Limb (tissue), 2 donors: ENCODE results near the gene SPNS3.

ENCODE experiments used
- DNase-seq, 2 donors: peaks; one replicate each; pipeline ENCODE4 v3.0.0-alpha.2; 2016; ENCODE audit errors: extremely low spot score in 2 of 2

The SPNS3 gene

DNA sequence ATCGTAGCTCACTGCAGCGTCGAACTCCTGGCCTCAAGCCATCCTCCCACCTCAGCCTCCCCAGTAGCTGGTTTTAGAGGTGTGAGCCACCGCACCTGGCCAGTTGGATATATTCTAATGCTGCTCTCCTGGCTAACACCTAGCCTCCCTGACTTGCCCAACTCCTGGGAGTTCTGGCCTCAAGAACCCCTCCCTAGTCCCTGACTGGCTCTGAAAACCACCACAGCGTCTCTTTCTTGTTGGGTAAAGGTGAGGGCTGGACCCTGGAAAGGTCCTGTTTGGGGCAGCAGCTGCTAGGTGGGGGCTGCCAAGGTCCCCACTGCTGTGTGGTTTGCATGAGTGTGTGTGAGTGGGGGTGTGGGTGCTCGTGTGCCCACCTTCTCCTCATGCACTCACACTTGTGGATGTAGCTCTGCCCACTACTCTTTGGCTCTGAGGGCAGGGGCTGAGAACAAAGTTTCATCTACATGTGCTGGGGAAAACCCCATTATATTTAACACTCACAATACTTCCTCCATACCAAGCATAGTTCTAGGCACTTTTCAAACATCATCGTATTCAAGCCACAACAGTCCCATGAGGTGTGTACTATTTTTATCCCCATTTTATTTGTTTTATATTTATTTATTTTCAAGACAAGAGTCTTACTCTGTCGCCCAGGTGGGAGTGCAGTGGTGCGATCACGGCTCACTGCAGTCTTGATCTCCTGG, 7.1 kb upstream of the SPNS3 start:
- DNase-seq = no peak

DNA sequence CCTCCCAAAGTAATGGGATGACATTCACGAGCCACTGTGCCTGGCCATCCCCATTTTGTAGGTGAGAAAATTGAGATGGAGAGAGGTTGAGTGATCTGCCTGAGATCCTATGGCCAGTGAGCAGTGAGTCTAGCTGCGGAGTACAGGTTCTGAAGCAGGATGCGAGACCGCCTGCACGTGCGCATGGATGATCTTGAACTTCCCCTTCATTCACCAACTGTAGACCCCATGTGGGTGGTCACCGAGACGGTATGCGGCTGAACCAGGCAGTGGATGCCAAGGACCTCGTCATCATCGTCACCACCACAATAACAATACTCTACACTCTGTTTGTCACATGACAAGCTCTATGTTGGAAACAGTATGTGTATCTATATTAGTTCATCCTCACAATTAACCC, 6.2 kb upstream of the SPNS3 start:
- no peak for DNase-seq

DNA sequence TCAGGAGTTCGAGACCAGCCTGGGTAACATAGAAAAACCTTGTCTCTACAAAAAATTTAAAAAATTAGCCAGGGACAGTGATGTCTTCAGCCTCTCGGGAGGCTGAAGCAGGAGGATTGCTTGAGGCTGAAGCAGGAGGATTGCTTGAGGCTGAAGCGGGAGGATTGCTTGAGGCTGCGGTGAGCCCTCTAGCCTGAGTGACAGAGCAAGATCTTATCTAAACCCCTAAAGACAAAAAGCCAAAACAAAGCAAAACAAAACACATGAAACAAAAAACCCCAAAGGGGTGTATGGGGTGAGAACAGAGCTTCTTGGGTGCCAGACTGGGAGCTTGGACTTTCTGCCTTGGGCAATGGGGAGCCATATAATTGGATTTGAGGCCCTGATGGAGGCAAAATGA, 2.6 kb downstream of the SPNS3 start:
- DNase-seq = no peak

DNA sequence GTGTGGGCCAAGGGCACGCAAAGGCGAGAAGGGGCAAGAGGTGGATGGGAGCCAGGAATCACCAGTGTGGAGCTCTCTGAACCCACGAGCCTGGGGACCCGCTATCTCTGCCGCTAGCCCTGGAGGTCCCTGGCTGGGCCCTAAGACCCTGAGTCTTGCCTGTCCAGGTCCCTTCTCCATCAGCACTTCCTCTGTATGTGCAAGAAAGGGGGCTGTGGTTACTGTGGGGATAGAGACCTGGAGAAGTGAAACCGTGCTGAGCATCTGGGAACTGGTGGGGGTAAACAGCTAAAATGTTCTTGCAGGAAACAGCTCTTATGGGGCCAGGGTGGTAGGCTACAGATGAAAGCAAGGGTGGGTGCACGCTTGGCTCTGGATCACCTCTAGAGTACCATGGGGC, 3.1 kb downstream of the SPNS3 start:
- DNase-seq = no peak

DNA sequence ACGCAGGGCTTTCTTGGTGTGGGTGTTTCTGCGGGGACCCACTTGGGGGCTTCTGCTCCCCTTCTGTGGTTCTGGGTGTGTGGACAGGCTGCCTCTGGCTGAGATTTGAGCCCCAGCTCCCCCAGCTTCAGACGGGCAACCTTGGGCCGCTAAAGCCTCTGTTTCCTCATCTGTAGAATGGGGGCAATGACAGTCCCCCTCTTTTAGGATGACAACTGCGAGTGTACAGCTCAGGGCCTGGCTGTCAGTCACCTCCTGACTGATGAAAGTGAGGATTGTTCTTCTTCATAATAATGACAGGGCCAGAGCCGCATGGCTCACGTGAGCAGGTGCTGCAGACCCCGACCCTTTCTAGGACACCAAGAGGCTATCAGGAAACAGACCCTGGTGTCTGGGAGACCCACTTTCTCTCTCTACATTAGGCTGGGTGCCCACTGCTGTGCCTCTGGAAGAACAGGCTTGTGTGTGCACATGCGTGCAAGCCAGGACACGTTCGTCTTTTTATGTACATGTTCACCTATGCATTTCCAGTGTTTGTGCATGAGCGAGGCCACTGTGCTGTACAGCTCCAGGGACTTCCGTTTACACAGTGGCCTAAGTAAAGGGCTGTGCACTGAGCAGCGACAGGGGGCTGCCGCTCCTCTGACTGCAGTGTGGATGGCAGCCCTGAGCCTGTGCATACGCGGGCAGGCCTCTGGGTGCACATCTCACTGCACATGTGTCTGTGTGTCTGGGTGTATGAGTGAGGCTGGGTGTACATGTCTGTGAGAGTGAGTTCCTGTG, 4.6 kb downstream of the SPNS3 start:
- no peak for DNase-seq

DNA sequence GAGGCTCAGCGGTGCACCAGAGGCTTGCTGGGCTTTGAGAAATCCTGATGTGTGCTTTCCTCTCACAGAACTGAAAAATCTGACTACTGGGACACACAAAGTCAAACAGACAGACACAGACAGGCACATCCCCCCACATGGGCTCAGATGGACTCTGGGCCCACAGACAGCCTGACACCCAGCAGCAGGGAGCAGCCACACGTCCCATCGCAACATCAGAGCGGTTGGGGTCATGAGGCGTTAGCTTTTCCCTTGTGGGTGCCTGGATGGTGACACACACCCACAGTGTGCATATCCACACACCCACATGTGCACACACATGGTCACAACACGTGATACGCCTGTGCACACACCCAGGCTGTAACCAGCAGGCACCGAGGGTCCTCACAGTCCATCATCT, 6.3 kb downstream of the SPNS3 start:
- no peak for DNase-seq

DNA sequence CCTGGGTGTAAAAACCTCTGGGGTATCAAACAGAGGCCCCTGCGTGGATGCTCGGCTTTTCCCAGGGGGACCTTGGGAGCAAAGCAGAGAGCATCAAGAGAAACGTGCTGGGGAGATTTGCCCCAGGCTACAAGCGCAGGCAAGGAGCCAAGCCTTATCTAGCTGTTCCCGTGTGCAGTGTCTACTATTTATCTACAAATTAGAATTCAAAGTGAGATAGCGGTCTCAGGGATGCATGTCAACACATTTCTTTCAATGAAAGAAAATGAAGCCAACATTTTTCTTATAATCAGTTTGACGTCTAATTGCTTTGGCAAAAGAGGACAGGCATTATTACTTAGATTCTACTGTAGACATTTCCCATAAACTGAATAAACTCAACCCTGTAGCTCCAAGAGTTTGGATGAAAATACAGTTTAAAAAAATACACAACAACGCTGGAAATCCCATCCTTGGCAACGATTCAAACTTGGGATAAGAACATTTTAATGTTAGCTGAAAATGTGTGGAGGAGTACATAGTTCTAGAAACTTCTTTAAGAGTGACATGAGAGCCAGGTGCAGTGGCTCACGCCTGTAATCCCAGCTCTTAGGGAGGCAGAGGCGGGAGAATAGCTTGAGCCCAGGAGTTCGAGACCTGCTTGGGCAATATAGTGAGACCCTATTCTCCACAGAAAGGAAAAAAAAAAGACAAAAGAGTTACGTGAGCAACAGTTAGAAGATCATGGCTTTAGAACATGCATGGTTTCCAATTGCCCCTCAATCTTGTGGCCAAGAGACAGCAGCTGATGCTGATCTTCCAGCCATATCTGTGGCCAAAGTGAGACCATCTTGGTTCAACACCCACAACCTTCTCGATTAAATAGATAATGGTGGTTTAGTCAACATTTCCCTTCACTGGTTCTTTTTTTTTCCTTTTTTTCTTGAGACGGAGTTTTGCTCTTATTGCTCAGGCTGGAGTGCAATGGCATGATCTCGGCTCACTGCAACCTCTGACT, 7.2 kb downstream of the SPNS3 start:
- DNase-seq = peak in 1 of 2 donors; percentile 8

DNA sequence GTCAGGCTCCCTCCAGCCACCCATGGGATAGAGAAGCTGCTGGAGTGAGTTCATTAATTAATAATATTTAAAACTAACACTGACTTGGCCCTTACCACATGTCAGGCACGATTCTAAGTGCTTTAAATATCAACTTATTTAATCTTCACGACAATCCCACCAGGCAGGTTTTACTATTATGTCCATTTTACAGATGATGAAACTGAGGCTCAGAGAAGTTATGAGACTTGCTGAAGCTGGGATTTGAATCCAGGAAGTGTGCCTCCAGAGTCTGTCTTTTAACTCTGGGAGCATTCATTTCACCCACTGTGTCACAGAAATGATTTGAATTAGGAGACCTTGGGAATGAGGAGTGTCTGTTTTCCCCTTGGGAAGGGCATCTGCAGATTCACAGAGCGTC, 8.8 kb downstream of the SPNS3 start:
- no peak for DNase-seq

DNA sequence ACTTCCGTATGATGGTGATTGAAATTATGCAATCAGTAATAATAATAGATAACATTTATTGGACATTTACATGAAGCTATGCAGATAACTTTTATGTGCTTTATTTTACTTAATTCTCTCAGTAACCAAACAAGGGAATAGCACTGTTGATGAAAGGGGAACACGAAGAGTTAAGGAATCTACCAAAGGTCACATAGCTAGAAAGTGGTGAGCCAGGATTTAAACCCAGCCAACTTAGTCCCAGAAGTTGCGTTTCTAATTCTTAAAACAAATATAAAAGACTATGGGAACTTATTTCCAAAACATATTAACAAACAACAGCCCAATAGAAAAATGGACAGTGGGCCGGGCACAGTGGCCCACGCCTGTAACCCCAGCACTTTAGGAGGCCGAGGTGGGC, 9.7 kb downstream of the SPNS3 start:
- DNase-seq = no peak

DNA sequence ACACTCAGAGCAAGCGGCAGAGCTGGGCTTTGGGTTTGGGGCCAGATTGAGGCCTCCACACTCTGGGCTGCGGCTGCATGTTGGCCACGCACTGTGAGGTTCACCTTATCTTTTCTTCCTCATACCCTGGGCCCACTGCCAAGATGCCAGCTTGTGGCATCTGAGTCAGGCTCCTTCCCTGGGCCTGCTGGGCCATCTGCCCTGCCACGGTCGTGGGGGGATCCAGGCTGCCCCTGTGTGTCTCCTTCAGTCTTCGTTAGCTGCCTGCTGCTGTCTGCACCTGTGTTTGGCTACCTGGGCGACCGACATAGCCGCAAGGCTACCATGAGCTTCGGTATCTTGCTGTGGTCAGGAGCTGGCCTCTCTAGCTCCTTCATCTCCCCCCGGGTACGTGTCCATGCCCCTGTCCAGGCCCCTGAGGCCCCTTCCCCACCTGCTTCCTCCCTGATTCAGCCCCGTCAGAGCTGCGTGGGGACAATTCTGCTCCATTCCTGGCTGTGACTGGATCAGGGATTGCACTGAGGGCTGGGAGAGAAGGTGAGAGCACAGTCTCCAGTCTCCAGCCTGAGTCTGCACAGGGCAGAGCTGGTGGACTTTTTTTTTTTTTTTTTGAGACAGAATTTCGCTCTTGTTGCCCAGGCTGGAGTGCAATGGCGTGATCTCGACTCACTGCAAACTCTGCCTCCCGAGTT, 11.2 kb downstream of the SPNS3 start:
- DNase-seq = no peak

DNA sequence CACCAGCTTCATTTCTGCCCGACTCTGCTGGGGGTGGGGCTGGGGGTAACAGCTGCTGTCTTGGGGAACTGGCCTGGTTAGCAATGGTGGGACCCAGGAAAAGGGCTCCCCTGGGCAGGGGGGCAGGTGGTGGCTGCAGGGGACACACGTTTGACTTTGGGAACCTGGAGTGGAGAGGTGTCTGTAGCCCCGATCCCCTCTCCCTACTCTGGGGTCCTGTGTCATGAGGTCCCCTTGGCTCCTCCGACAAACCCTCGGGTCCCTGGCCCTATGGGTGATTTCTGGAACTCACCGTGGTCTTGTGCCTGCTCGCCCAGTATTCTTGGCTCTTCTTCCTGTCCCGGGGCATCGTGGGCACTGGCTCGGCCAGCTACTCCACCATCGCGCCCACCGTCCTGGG, 12.0 kb downstream of the SPNS3 start:
- no peak for DNase-seq

DNA sequence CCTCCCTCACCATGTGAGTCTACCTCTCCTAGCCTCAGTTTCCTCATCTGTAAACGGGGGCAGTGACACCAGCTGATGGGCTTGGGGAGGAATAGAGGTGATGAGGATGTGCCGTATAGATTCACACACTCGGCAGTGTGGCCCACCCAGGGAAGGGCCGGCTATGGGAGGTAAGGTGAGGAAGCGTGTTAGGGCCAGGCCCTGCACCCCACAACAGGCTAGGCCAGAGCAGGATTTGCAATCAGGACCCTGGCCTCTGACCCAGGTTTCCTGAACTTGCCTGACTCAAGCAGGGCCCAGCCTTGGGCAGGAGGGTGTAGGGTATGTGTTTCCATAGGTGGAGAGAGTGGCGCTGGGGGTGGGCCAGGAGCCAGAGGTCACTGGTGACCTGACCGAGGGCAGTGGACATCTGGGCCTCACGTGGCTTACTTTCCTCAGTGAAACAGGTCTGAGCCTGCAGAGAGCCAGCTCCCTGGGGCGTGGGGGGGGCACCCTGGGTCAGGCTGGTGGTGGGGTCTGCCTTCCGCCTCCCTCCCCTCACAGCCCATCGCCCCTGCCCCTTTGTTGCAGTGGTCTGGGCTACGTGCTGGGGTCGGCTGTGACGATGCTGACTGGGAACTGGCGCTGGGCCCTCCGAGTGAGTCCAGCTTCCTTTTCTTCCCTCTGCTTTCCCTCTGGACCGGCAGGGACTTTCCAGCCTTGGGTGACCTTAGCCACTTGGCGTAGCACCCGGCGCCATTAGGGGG, 12.8 kb downstream of the SPNS3 start:
- DNase-seq = no peak

DNA sequence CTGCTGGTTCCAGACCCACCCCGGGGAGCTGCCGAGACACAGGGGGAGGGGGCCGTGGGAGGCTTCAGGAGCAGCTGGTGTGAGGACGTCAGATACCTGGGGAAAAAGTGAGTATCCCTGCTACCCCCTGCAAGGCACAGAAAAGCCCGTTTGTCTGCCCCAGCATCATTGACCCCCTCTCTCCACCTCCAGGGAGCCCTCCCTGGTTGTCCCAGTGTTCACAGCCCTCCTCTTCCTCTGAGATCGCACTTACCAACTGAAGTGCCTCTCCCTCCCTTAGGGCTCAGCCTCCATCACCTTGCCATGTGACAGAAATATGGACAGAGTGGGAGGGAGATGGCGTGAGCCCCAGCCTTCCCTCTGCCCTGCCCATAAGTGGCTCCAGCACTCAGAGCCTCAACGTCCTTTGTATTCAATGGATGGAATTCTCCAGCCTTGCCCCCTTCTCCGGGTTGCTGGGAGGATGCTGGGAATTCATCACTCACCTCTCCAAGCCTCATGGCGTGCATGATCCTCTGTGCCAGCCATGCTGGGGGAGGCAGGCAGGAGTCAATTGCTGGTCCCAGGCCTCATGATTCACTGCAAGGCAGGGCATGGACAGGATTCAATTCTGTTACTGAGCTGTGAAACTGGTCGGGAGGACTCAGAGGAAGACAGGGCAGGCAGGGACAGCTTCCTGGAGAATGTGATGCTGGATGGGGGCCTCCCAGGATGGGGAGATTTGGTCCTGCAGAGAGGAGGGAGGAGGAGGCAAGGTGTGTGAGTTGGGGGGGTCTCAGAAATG, 14.6 kb downstream of the SPNS3 start:
- DNase-seq = no peak

DNA sequence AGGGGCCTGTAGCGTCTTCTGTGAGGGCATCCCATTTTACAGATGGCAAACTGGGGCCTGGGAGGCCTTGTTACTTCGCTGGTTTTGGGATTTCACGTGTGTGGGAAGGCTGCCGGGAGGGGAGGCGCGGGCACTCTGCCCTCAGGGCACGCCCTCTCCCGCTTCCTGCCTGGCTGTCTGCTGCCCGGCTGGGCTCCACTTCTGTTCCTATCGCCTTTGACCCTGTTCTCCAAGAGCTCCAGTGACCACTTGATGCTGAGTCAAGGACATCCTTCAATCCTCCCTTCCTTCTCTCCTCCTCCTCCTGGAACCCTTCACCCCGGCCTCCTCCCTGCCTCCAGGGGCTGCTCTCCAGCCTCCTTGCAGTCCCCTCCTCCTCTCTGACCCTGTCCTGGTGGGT, 16.0 kb downstream of the SPNS3 start:
- DNase-seq = no peak

DNA sequence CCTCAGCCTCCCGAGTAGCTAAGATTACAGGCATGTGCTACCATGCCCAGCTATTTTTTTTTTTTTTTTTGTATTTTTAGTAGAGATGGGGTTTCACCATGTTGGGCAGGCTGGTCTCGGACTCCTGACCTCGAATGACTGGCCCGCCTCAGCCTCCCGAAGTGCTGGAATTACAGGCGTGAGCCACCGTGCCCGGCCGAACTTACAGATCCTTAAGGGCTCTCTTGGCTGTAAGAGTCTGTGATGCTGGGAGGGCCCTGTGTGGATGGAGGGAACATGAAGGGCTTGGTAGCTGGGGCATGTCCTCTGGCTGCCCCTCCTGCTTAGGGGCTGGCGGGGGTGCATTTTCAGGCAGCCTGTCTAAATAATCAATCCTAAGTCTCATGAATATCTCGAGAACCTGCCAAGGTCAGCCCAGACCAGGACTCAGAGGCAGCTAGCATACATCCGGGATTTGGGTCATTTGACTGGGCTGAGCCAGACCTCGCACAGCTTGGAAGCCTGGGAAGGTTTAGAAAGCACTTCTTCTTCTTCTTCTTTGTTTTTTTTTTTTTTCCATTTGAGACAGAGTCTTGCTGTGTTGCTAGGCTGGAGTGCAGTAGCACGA, 17.1 kb downstream of the SPNS3 start:
- DNase-seq = no peak

DNA sequence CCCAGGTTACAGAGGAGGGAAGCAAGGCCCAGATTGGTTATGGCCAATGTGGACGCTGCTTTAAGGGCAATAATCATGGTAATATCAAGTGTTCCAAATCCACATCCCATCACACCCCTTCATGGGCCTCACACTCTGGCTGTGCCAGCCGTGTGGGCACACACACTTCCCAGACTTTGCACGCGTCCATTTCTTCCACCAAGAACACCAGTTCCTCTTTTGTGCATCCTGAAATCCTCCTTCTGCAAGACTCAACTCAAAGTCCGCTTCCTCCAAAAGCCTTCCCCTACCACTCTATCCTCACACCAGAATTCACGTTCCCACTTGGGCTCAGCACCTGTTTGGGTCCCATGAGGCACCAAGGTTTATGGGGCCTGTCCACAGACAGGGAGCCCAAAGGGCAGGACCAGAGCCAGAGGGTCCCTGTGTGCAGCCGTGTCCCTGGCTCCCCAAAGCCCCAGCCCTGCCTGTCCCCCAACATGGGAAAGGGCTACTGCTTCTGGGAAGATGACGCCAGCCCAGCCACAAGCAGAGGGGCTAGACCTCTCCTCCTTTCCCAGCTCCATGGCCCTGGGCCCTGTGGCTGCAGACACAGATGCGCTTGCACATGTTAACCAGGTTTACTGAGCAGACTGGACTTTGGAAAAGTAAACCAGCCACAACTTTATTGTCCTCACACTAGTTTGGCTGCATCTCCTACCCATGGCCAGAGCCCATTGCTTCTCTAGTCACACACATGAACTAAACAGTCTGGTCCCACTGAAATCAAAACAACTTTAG, 20.3 kb downstream of the SPNS3 start:
- DNase-seq = no peak

DNA sequence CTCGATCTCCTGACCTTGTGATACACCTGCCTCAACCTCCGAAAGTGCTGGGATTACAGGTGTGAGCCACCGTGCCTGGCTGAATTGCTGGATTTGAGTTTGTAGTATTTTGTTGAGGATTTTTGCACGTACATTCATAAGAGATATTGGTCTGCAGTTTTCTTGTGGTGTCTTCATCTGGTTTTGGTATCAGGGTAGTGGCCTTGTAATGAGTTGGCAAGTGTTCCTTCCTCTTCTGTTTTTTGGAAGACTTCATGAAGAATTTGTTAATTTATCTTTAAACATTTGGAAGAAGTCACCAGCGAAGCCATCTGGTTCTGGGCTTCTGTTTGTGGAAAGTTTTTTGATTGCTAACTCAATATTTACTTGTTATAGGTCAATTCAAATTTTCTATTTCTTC, 26.9 kb downstream of the SPNS3 start:
- no peak for DNase-seq

DNA sequence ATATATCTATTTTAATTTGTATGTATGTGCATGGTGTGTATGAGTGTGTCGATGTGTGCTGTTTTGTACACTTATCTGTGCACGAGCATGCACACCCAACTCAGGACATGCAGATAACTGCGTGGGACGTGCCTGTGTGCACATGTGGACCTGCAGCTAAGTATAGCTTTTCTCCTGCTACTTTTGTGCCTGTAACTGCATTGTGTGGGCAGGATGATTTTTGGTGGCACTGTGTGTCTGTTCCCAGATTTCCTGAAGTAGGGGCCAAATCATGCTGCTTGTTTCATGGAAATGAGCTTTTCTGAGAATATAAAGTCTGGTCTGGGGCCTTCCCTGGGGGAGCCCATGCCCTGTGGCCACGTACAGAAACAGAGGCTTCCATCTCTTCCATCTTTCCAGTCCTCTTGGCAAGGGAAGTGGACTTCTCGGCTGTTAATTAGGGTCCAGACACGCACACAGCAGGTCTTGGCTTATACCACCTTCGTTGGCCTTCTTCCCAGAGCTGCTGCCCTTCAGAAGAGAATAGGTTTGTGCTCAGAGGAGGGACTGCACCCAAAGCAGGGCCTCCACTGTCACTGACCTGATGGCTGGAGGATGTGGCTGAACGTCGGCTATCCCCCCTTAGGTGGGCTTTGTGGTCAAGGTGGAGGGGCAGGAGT, 30.2 kb downstream of the SPNS3 start:
- DNase-seq = no peak
